Measurements from ENCODE around the gene TGFBR3.

DNA sequence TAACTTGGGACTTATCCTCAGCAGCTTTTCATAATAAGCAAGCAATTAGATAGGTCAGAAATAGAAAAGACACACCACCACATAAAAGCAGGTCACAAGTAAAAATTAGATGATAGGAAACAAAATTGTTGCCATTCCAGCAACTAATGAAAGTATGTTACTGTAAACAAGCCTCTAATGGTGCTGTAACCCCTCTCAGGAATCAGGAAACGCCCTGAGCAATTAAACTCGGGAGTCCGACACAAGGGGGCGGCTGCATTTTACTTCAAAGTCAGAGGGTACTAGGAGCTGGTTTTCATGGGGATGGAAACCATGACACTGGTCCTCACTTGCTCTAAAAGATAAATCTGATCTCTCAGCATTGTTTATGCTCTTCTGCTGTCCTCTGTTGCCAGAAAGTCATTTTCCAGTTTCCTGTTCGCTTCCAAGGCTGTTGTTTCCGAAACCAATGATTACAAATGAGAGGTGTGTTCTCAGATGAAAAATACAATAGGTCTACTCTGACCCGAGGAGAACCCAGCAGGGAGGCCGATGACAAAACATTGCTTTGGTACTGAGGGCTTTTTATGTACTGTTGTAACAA lies 93.4 kb downstream of the TGFBR3 start:
- TF ChIP-seq, protein P1, sequence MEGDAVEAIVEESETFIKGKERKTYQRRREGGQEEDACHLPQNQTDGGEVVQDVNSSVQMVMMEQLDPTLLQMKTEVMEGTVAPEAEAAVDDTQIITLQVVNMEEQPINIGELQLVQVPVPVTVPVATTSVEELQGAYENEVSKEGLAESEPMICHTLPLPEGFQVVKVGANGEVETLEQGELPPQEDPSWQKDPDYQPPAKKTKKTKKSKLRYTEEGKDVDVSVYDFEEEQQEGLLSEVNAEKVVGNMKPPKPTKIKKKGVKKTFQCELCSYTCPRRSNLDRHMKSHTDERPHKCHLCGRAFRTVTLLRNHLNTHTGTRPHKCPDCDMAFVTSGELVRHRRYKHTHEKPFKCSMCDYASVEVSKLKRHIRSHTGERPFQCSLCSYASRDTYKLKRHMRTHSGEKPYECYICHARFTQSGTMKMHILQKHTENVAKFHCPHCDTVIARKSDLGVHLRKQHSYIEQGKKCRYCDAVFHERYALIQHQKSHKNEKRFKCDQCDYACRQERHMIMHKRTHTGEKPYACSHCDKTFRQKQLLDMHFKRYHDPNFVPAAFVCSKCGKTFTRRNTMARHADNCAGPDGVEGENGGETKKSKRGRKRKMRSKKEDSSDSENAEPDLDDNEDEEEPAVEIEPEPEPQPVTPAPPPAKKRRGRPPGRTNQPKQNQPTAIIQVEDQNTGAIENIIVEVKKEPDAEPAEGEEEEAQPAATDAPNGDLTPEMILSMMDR (IDR thresholded peaks at IDR 0.05; ENCODE audit: borderline replicate concordance, extremely low read depth, low read length, poor library complexity, severe bottlenecking), result no peak
- no peak for TF ChIP-seq EZH2 (IDR thresholded peaks at IDR 0.05; ENCODE audit: borderline replicate concordance, low read depth, low read length, severe bottlenecking)

Measured in DND-41 (cell line).